ENCODE data around the gene BEND3. TPM values are rescaled to one million over a fixed set of nuclear protein-coding genes. Genes with fewer than 3 reads are reported as not detected.

The BEND3 gene
- total RNA-seq, 1 experiment from 2014 or later = 2.2 TPM

DNA sequence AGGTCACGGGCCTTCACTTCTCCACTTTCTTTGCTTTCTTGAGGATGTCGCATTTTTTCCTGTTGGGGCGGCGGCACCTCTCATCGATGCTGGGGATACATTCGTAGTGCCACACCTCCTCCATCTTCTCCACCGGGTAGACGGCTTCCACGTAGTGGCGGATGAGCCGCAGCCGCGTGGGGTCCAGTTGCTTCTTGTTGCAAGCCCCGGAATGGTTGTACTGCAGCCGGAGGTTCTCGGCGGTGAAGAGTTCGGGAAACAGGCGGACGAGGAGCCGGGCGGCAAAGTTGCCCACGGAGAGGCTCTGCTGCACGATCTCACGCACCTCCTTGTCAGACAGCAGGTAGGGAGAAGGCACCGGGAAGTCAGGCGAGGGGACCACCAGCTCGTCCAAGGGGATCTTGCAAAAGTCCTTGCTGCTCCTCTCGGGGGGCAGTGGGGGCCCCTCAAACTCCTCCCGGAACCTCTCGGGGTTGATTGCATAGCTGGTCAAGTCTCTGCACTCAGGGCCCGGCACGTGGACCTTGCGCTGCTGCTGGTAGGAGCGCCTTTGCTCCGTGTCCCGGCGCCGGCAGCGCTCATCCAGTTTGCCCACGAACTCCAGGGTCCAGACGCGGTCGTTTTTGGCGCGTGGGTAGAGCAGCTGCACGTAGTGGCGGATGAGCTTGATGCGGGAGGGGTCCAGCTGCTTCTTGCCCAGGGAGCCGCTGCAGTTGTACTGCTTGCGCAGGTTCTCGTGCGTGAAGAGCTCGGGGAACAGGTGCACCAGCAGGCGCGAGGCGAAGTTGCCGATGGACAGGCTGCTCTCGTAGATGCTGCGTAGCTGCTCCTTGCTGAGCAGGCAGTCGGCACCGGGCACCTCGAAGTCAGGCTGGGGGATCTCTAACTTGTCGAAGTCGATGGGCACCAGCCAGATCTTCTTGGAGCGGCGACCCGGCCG, 46.4 kb downstream of the BEND3 start:
- Histone ChIP-seq H3K9me3 (no peaks in the 10 kb centered on the region), H3K36me3 (no peaks in the 10 kb centered on the region), H3K27me3 (no peaks in the 10 kb centered on the region), H3K4me3 (no peak overlapping the region)
- no peak for DNase-seq

DNA sequence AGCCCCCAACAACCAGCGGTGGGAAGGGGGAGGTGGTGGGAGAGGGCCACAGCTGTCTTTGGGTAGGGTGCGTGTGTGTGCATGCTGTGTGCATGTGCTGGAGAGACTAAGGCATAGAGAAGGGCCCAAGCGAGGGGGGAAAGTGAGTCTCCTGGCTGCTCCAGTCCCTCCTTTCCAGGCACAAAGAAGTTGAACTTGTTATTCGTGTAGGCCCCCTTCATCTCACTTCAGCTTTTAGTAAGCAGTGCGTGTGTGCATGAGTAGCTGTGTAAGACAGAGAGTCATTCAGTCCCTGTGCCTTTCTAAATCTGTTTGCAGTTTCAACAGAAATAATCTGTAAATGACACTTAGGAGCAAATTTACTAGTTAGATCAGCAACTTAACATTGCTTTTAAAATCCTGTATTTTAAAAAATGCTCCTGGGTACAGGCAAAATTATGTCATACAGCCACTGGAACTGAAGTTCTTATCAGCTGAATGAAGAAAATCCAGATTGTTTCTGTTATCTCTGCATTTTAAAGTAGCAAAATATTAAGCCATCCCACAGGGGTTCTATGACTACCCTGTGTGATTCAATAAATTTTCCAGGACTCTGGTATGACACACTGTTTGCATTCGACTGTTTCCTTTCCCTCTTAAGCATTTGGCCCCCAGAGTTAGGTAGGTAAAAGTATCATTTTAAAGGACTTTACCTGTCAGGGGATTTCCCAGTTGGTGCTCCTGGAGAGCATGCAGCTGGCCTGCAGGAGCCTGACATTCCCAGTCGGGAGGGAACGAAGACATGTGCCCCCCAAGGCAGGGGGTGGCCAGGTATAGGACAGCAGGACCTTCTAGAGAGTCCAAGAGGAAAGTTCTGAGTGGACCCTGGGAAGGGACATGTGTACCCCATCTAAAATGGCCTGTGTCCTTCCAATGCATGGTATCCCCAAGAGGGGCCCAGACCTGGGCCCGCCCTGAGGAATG, 48.3 kb downstream of the BEND3 start:
- Histone ChIP-seq H3K27me3 (no peaks in the 10 kb centered on the region), H3K4me3 (no peak overlapping the region), H3K36me3 (no peaks in the 10 kb centered on the region), H3K9me3 (no peaks in the 10 kb centered on the region)
- no peak for DNase-seq

DNA sequence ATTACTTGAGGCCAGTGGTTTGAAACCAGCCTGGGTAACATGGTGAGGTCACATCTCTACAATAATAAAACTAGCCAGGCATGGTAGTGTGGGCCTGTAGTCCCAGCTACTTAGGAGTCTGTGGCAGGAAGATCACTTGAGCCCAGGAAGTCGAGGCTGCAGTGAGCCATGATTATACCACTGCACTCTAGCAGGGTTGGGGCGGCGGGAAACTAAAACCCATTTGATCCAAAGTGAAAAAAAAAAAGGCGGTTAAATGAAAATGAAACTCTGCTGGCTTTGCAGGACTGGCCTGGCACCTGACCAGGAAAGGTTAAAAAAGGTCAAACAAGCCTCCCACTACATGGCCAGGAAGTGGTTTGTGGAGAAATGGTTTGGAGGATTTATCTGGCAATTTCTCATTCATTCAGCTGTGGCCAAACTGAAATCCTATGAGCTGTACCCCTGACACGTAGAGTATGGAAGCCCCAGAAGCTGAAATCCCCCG, 50.7 kb downstream of the BEND3 start:
- peak; percentile 67 for DNase-seq
- Histone ChIP-seq H3K9me3 (no peaks in the 10 kb centered on the region), H3K4me3 (no peak overlapping the region), H3K36me3 (no peaks in the 10 kb centered on the region), H3K27me3 (no peaks in the 10 kb centered on the region)

DNA sequence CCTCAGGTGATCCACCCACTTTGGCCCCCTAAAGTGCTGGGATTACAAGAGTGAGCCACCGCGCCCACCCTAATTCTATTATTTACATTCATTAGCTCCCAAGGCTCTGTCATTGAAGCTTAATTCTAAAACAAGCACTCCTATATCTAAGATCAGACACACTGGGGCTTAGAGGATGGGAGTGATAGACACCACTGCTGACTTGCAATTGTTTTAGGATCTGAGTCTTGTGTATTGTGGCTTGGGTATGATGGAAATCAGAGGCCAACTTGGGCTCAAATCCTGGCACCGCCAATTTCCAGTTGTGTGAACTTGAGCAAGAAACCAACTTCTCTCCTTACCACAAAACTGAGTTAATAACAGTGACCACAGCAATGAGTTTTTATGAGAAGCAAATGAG, 52.6 kb downstream of the BEND3 start:
- Histone ChIP-seq H3K36me3 (no peaks in the 10 kb centered on the region), H3K9me3 (no peaks in the 10 kb centered on the region), H3K4me3 (no peak overlapping the region), H3K27me3 (no peaks in the 10 kb centered on the region)
- DNase-seq = no peak

DNA sequence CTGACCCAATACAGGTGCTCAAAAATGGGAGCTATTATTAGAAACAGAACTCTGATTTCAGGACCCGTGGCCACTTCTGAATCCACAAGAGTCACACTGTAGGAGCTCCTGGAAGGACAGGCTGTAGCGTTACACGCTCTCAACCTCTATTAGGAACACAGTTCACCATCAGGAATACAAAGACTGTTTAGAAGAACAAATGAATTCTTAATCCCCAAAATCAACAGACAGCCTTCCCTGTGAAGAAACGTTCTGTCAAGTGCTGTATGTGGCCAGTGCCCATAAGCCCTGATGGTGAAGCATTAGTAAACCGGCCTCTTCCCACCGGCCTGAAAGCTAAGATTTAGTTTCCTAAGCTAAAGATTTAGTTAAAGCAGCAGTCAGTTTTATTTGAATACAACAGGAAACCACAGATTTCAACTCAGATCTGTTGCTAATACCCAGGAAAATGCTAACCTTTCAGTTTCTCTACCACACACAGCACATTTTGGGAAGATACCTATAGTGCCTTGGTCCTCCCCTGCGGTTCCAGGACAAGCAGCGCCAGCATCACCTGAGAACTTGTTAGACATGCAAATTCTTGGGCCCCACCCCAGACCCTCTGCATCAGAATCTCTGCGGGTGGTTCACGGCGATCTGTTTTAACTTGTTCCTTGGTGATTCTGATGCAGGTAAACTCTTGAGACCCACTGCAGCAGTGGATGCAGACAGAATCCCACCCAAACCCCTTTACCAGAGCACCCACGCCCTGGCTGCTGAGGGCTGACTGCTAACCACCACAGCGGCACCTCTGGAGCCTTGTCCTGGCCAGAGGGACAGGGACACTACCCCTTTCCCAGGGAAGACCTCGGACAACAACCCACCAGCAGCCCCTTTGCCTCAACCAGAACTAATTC, 53.9 kb downstream of the BEND3 start:
- DNase-seq = no peak
- H3K9me3 ChIP-seq = no peaks in the 10 kb centered on the region
- H3K4me3 ChIP-seq = no peak overlapping the region
- H3K27me3 ChIP-seq = no peaks in the 10 kb centered on the region
- no peaks in the 10 kb centered on the region for H3K36me3 ChIP-seq

DNA sequence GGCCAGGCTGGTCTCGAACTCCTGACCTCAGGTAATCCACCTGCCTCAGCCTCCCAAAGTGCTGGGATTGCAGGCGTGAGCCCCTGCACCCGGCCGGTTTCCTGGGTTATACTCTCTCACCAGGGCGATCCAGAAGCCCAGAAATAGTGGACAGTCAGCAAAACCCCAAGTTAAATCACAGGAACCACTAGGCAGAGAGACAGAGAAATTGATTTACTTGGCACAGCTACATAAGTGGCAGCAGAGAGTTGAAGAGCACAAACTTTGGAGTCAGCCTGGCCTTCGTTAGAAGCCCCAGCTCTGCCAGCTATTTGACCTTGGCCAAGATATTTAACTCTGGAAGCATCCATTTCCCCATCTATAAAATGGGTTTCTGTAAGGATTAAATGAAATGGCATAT, 54.6 kb downstream of the BEND3 start:
- no peaks in the 10 kb centered on the region for H3K27me3 ChIP-seq
- no peaks in the 10 kb centered on the region for H3K9me3 ChIP-seq
- H3K4me3 ChIP-seq = no peak overlapping the region
- DNase-seq = no peak
- H3K36me3 ChIP-seq = no peaks in the 10 kb centered on the region

DNA sequence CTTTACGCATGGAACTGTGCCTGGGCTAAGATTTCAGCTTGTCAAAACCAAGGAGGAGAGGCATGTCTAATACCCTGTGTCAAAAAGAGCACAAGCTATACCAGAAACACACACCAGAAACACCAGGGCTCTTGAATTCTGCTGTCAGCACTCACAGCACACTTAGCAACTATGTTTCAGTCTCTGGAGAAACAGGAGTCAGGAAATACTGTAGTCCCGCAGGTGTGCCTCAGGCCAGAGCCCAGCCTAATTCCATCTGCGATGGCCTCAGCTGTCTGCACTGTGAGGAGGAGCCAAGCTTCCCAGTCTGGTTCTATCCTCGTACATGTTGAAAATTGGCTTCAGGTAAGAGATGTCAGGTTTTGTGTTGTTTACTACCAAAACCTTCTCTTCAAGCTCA, 55.7 kb downstream of the BEND3 start:
- H3K4me3 ChIP-seq = no peak overlapping the region
- DNase-seq = no peak

DNA sequence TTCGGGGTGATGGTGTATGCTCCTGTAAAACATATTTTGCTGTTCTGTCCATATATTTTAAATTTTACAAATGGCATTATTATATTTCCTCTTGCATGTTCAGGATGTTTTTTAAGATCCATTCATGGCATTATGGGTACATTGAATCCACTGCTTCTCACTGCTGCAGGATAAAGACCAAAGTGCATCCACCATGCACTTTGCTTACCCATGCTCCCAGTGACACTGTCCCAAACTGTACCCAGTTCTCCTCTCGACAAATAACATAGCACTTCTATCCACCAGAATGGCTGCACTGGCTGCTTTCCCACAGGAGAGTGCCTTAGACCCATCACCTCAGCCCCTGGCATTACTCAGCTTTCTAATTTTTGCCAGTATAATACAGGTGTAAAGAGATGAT, 57.6 kb downstream of the BEND3 start:
- no peak for DNase-seq
- Histone ChIP-seq H3K4me3 (no peak overlapping the region), H3K9me3 (no peaks in the 10 kb centered on the region), H3K36me3 (no peaks in the 10 kb centered on the region), H3K27me3 (no peaks in the 10 kb centered on the region)

More for the DNA sequence above, 55.7 kb downstream of the BEND3 start:
- H3K27me3 ChIP-seq = no peaks in the 10 kb centered on the region
- H3K36me3 ChIP-seq = no peaks in the 10 kb centered on the region
- H3K9me3 ChIP-seq = no peaks in the 10 kb centered on the region

DNA sequence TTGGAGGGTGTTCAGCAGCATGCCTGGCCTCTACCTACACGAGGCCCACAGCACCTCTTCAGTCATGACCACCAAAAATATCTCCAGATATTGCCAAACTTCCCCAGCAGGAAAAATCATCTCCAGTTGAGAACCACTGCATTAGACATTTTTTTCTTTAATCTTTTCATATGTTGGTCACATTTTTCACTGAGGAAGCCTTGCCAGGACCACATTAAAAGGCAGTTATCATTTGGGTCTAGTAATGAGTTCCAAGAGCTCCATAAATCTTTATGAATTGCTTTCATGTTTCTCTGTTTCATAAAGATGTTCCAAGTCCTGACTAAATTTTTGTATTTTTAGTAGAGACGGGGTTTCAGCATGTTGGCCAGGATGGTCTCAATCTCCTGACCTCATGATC, 58.5 kb downstream of the BEND3 start:
- no peak for DNase-seq
- Histone ChIP-seq H3K4me3 (no peak overlapping the region), H3K36me3 (no peaks in the 10 kb centered on the region), H3K27me3 (no peaks in the 10 kb centered on the region), H3K9me3 (no peaks in the 10 kb centered on the region)

DNA sequence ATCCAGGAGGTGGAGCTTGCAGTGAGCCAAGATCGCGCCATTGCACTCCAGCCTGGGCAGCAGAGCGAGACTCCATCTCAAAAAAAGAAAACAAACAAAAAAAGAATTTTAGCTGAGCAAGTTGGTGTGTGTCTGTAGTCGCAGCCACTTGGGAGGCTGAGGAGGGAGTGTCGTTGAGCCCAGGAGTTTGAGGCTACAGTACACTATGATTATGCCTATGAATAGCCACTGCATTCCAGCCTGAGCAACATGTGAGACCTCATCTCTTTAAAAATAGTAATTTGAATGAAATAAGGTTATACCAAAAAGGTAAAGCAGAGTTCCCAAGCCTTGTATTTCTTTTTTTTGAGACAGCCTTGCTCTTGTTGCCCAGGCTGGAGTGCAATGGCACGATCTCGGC, 67.5 kb downstream of the BEND3 start:
- no peak for DNase-seq
- Histone ChIP-seq H3K9me3 (no peaks in the 10 kb centered on the region), H3K4me3 (no peak overlapping the region), H3K27me3 (no peaks in the 10 kb centered on the region), H3K36me3 (peaks cover 5% of the 10 kb centered on the region)

DNA sequence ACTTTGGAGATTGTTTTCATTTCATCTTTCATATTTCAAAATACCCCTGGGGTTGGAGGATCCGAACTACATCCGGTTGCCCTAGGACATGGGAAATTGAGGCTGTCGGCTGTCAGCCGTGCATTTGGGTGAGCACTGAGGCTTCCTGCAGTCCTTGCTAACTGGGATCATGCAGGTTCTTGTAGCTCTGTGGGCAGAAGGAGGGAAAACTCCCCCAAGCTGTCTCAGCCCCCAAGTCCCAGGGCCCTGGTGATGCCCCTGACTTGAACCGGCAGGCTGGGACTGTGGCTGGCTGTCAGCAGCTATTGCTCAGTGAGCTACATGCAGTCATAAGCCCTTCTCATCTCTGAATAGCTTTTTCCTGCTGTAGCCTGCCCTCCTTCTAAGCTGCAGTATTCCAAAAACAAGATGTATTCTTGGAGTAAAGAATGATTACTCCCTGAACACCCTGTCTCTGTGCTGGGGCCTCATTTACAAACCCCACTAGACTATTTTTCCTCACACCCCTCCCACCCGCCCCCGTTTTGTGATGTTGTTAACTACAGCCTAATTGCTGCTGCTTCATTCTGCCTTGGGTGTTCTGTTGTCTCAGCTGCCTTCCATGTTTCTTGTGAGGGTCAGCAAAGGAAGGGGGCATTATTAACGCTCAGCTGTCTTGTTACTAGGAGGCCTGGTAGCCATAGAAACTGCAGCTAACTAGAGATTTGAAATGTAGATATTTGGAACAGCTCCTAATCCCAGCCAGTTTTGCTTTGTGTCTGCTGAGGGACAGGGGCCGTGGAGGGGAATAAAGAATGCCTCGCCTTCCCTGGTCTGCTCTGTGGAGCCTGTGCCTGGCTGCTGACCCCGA, 69.3 kb downstream of the BEND3 start:
- Histone ChIP-seq H3K36me3 (peaks cover 4% of the 10 kb centered on the region), H3K4me3 (no peak overlapping the region), H3K9me3 (no peaks in the 10 kb centered on the region), H3K27me3 (no peaks in the 10 kb centered on the region)
- no peak for DNase-seq

DNA sequence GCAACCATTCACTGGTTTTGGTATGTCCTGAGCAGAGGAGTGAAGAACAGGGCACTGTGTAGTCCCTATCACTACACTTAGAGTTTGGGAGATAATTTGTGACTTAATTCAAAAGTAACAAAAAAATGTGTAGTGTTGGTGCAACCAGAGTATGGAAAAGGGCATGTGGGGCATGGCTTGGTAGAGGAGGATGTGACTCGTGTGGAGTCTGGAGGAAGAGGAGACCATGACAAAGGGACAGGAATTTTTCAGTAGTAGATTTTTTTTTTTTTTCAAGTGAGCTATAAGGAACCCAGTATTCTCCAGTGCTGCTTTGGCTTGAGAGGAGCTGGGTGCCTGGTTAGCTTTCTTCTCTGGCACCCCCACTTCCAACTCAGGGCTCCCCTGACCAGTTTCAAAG, 82.2 kb downstream of the BEND3 start:
- peaks cover 8% of the 10 kb centered on the region for H3K36me3 ChIP-seq
- no peaks in the 10 kb centered on the region for H3K9me3 ChIP-seq
- no peak for DNase-seq
- no peak overlapping the region for H3K4me3 ChIP-seq
- no peaks in the 10 kb centered on the region for H3K27me3 ChIP-seq

DNA sequence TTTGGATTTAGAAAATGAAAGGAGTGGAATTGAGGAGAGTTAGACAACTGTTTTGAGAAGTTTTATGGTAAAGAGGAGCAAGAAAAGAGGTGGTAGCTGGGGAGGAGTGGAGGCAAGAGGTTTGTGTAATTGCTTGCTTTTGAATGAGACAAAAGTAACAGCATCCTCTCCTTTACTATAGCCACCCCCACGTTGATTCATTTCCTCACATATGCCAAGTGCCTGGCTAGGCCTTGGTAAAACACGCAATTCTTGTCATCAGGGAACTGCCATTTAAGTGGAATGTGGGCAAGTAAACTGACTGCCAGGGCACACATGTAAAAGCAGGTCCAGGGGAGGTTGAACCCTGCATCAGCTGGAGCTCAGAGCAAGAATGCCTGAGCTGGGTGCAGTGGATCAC, 83.3 kb downstream of the BEND3 start:
- no peaks in the 10 kb centered on the region for H3K9me3 ChIP-seq
- H3K36me3 ChIP-seq = peaks cover 8% of the 10 kb centered on the region
- H3K27me3 ChIP-seq = no peaks in the 10 kb centered on the region
- no peak for DNase-seq
- no peak overlapping the region for H3K4me3 ChIP-seq

DNA sequence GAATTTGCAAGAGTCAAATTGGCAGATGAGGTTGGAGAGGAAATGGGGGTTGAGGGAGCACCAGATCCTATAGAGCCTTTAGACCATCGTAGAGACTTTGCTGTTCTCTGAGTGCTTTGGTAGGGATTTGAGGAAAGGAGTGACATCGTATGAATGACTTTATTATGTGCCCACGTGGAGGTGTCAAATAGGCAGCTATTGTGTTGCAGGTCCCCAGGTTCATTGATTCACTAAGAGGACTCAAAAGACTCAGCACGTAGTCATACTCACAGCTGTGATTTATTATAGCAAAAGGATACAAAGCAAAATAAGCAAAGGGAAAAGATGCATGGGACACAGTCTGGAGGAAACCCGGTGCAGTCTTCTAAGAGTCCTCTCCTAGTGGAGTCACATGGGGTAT, 85.2 kb downstream of the BEND3 start:
- Histone ChIP-seq H3K4me3 (no peak overlapping the region), H3K36me3 (peaks cover 8% of the 10 kb centered on the region), H3K27me3 (no peaks in the 10 kb centered on the region), H3K9me3 (no peaks in the 10 kb centered on the region)
- DNase-seq = no peak

DNA sequence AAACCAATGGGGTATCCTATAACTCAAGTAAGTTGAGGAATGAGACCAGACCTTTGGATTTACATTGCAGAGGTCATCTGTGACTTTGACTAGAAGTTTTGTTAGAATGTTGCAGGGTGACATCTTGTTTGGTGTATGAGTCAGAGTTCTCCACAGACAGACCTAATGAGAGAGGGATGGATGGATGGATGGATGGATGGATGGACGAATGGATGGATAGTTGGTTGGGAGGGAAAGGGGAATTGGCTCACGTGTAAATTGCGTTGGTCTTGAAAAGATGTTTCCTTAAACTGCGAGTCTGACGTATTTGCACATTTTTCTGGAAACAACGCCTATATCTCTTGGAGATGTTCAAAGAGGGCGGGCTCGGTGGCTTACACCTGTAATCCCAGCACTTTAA, 88.3 kb downstream of the BEND3 start:
- DNase-seq = no peak
- no peaks in the 10 kb centered on the region for H3K9me3 ChIP-seq

More for the DNA sequence above, 88.3 kb downstream of the BEND3 start:
- peaks cover 8% of the 10 kb centered on the region for H3K36me3 ChIP-seq
- H3K27me3 ChIP-seq = no peaks in the 10 kb centered on the region
- no peak overlapping the region for H3K4me3 ChIP-seq

Data from MG63 (cell line).